HK-2 (cell line): ENCODE data around the gene TEX264.

Experiments
- DNase-seq: peaks from one replicate; pipeline ENCODE4 v3.0.0-alpha.2; 2018; ENCODE audit not compliant: unreplicated experiment

Gene TEX264

DNA sequence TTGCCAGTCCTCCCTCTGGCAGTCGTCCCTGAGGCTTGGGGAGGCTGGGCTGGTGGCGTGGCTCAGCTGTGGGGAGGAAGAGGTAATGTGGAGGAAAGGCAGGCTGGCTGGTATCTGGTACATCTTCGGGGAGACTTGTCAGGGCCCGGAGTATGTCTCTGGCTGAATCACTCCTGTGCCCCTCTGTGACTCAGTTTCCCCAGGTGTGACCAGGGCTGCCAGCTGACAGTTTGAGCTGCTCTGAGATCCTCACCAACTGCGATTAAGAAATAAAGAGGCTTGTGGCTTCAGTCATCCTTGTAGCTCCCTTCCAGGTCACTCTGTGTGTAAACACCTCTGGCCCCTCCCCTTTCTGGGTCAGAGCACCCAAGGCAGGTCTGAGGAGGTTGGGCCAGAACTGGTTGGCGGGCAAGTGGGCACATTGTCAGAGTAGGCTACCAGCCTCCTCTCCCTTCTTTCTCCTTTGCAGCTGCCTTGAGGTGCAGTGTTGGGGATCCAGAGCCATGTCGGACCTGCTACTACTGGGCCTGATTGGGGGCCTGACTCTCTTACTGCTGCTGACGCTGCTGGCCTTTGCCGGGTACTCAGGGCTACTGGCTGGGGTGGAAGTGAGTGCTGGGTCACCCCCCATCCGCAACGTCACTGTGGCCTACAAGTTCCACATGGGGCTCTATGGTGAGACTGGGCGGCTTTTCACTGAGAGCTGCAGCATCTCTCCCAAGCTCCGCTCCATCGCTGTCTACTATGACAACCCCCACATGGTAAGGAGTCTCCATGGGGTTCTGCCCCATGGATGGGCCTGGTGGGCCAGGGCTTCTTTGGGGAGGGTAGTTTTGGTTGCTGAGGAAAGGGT, 3.0 kb downstream of the TEX264 start:
- no peak for DNase-seq

DNA sequence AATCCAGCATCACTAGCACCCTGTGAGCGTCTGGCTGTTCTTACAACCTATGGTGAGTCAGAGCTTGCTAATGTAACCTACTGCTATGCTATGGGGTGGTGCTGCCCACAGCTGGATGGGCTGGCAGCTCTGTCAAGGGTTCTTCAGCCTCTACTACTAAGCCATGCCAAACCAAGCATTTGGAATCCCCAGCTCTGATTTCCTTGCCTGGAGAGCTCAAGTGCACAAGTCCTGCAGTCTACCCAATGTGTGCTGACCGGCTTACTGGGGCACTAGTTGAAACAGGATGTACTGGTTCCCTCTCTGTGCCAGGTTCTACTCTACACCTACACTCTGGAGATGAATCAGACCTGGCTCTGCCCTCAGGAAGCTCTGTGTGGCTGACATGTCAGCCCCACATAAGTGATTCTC, 4.2 kb downstream of the TEX264 start:
- no peak for DNase-seq

DNA sequence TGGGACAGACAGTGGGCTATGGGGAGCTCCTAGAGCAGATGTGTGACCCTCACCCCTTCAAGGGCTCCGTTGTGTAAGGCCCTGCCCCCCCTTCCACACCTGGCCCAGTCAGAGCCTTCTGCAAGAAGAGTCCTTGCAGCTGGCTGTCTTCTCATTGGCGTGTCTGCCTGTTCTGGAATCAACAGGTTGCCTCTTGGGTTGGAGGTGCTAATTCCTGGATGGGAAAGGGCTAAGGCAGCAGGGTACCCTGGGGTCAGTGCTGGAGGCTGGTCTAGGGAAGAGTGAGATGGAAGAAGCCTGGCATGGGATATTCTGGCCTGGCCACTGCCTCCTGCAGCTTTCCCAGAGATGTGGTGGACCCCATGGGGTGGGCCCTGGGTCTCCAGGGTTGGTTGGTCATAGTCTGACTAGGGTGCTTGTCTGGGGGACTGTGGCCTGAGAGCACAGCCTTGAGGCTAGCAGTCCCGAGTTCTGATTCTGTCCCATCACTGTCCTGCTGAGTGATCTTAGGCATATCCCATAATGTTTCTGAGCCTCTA, 5.1 kb downstream of the TEX264 start:
- no peak for DNase-seq

DNA sequence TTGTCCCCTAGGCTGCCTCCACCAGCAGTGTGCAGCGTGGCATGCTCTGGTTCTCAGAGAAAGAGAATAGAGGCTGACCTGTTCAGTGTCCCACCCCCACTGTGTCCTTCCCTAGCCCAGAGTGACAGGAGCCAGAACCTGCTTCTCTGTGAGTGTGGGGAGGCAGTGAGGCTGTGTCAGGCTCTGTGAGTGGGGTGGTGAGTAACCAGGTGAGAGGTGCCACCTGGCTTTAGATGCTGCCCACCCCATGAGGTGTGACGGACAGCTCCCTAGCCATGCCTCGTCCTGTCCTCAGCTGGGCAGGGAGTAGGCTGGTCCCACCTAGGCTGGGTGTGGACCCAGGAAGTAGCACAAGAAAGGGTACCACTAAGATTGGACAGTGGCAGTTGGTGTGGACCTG, 6.3 kb downstream of the TEX264 start:
- DNase-seq: no peak

DNA sequence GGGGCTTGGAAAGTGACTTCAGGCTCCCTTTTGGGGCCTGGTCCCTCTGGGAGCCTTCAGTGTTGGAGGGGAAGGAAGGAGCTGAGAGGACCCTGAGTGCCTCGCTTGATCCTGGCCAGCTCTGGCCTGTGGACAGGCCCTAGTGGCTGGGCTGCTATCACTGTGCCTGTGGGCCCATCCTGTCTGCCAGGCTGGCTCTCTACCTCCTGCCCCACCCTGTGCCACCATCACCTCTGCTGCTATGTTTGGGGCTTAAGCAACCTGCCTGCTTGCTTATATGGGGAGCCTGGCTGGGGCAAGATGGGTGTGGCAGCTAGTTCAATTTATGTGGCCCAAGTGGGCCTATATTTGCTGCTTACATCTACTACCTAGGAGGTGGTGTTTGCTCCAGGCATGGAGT, 7.1 kb downstream of the TEX264 start:
- DNase-seq: no peak

DNA sequence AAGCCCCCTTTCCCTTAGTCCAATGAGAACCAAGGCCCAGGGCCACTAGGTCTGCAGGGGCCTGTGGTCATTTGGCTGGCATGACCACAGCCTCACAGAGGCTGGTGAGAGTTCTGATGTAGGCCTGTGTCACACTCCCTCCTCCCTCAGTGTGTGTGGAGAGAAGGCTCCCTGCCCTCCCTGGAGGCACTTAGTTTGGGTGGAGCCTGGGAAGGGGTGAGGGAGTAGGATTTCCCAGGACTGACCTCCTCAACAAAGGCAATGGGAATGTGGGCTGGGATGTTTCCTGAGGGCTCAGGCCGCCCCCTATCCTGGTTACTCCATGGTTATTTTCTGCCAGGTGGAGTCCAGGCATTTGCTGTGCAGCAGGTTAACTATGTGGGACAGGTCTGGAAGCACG, 7.6 kb downstream of the TEX264 start:
- DNase-seq: no peak

DNA sequence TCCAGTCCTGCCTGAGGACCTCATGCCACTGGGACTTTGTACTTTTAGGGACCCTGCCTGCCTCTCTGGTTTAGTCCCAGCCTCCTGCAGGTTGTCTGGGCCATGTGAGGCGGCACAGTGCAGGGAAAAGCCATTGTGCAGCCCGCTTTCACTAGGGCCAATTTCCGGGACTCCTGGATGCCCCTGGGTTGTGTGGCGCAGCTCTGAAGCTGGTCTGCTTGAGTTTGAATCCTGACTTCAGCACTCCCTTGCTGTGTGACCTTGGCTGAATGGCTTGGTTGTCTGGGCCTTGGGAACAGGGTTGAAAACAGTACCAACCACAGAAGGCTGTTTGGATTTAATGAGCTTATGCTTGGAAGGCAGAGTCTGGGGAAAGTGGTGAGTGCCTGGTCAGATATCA, 8.3 kb downstream of the TEX264 start:
- no peak for DNase-seq

DNA sequence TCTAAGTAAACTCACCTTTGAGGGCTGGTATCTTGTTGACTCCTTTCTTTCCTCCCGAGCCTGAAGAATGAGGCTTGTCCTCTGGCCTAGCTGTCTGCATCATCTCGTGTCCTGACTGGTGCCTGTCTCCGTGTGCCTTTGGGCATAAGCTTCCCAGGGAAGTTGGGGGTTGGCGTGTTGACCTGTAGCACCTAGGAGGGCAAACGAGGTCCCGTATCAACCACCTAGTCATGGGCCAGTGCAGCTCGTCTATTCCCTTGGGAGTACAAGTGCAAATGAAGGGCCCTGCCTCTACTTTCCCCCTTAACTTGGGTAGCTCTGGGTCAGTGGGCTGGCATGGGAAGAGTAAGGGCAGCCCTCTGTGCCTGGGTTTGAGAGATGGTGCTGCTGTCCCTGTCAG, 8.7 kb downstream of the TEX264 start:
- no peak for DNase-seq

DNA sequence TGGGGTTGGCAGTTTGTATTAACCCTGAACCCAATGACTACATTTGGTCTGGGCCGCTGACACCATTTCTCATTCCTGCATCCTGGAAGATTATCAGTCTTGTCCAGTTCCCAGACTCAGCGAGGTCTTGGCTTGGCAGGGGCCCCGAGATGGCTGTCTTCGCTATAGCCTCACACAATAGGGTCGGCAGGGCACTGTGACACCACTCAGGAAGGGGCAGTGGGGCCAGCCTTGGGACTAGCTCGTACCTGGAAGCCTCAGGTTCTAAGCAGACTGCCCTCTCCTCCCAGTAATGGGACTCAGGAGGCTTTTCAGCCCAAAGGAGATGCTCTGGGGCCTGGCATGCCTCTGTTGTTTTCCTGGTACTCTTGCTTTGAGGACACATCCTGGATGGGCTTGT, 9.1 kb downstream of the TEX264 start:
- DNase-seq: no peak

DNA sequence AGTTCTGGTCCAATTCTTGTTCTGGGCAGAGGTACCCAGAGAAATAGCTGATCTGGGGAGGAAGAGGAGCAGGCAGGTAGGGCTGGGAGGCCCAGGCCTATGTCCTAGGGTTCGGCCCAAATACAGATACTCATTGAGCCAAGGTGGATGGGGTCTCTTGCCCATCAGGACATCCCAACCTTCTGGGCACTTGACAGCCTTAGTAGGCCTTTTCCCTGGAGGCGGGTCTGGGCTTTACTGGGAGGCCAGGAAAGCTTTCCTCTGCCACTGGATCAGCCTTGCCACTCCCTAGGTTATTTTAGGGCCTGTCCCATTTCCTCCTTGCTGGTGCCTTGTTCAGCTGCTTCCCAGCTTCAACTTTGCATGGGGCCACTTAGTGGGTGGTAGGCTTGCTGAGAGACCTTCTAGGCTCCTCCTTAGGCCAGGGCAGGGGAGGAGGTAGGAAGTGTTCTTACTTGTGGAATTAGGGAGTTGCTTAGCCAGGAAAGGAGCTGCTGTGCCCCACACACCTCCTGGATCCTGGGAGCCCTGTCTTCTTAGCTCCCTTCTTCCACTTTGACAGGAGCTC, 9.7 kb downstream of the TEX264 start:
- no peak for DNase-seq

DNA sequence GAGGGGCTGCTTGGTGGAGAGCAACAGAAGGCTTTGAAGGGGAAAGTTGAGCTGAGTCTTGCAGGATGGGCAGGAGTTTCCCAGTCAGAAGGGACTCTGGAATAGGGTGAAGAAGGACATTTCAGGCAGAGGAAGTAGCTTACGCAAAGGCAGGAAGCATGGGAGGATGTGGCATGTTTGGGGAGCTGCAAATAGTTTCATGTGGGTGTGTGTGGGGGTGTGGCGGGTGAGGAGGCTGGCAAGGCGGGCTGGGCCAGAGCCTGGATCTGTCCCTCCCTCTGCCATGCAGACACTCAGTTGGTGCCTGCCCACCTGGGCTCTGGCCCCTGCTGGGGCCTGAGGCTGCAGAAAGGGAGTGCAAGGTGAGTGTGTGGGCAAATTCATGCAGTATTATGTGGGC, 10.4 kb downstream of the TEX264 start:
- DNase-seq: no peak

DNA sequence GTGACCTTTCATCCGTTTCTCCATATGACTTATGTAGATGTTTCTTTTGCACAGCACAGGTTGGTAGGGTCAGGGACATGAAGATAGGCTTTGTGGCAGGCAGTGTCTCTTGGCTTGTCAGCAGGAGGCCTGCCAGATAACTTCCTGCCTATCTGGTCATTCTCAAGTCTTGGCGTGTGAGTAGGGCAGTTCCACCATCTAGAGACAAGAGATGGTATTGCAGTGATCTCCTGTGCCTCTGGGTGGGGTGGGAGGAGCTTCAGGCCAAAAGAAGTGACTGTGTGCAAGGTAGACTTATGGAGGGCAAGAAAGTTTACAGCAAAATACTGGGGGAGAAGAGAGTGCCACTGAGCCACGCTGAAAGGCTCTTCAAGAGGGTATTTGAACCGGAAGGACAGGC, 11.0 kb downstream of the TEX264 start:
- DNase-seq: peak; percentile 57

DNA sequence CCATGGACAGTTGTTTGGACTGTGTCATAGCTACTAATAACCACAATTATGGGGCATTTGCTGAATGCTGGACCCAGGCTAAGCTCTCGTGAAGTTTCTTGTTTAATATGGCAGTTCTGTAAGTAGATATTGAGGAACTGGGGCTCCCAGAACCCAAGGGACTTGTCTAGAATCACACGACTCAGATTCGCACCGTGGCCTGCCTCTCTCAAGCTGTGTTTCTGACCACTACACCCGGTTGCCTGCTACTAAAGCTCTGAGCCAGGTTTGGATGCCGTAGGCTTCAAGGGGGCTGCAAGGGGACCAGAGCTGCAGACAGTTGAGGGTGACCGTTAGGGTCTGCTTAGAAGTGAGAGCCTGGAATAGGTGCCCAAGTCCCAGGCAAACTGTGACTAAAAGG, 11.5 kb downstream of the TEX264 start:
- no peak for DNase-seq

DNA sequence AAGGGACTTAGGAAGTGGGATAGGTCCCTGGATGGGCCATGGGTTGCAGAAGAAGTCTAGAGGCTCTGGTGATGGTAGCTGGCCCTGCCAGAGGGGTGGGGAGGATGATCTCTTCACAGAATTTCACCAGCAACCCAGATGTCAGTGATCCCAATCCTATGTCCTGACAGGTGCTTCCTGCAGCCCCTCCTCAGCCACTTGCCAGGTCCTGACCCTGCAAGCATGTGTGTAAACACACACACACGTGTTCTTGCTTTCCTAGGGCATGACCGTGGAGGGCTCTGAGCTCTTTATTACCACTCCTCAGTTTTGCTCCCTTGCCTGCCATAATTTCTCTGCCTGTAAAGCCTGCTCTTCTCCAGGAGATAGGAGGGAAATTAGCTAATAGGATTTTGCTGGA, 12.5 kb downstream of the TEX264 start:
- no peak for DNase-seq

DNA sequence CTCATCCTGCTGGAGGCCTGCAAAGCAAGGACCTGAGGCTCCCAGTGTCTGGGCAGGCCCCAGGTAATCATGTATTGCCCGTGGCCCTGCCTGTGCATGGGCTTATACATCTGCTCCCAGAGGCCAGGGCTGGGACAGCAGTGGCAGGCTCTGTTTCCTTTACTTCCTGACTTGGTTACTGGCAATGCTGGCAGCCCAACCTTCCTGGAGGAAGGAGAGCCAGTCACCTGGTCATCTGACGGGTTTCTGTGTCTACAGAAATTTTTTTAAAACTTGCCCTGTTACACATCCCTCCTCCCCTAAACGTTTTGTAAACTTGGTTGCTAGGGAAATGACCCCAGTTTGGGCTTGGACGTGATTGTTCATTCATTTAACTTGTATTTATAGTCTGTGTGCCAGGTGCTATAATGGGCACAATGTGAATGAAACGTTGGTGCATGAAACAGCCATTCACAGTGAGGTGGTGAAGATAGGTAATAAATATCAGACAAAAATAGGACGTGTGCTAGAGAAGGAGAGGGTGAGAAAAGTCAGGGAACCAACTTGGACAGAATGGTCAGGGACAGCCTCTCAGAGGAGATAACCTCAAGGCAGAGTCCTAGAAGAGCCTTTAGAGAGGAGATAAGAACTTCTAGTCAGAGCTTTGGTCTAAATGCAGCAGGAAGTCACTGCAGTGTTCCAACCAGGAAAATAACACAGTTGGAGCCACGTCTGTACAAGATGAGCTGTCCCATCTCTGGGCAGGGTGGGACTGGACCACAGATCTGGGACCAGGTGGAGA, 14.1 kb downstream of the TEX264 start:
- no peak for DNase-seq

DNA sequence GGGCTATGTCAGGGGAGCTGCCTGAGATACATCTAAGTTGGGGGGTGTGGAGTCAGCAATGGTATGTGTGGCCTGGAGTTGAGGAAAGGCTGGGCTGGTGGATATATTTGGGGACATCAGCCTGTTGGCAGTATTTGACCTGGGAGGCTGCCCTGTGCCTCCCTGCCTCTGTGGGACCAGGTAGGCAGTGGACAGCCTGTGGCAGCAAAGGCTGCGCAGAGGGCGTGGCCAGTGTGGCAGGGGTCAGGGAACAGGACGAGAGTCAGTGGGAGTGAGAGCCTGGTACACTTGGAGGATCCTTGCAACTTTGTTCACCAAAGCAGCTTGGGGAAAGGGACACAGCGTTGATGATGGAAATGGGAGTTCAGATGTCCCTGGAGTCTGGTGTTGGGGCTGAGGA, 15.0 kb downstream of the TEX264 start:
- DNase-seq: no peak

DNA sequence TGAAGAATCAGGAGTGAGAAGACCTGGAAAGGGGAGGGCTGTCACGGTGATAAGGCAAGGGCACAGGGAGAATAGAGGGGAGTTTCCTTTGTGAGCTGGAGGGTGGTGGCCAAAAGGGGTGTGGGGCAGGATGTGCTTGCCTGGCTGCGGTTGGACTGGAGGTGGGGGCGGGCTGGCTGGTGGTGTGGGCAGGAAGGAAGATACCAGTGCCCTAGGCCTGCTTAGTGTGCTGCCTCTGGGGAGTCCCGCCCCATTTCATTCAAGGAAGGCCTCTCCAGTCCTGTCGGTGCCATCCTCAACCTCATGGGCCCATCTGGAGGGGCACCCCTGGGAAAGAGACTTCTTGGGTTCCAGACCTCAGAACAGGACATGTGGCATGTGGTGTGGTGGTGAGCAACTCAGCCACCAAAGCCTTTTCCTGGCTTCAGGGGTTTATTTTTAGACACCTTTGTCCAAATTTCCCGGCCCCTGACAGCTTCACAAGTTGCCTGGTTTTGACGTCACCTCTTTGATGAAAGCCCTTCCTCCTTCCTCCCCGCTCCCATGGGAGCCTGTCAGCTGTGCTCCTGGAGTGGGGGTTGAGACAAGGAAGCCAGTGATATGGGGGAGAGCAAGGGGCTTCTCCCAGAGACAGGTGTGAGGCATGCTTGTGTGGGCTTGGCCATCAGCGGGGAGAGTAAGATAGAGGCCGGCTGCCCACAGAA, 15.6 kb downstream of the TEX264 start:
- DNase-seq: peak; percentile 61

DNA sequence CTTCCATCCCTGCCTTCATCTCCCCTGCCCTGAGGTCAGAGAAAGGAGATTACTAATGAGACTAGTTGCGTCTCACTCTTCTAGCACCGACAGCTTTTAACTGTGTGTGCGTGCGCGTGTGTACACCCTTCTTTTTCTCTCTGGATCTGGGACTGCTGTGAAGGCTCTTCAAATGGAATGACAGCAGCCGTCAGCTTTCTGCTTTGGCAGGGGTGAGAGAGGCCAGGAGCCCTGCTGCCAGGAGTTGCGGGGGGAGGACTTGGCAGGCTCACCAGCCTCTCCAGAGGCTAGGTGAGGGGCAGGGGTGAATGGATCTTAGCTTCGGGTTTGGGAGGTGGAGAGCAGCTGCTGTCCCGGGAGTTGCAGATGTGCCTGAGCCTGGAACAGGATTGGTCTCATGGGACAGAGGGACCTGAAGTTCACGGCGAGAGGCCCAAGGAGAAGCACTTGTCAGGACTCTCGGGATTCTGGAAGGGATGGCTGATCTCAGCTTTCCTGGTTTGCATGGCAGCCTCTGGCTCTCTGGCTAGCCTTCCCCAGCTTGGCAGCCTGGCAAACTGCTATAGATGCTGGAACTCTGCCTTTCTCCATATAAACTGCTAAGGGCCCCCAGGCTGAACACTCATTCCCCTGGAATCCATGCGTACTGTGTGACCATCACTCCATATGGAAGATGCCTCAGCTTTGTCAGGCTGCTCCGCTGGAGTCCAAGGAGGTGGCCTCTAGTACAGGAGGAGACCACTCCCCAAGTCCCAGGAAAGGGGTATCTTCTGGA, 16.6 kb downstream of the TEX264 start:
- DNase-seq: no peak

DNA sequence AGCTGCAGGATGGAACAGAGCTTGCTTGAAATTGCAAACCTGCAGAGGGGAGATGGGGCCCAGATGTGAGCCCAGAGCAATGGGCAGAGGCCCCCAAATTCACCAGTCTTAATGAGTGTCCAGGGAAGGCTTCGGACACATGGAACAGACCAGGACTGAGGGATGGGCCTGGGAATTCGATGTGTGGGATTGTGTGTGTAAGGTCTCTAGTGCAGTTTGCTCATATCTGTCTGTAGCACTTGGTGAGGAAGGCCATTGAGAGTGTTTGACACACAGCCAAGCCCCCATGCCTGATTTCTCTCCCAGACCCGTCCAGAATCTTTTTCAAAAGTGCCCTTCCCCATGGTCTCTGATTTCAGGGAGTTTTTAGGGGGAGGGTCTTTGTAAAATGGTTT, 17.2 kb downstream of the TEX264 start:
- DNase-seq: no peak

DNA sequence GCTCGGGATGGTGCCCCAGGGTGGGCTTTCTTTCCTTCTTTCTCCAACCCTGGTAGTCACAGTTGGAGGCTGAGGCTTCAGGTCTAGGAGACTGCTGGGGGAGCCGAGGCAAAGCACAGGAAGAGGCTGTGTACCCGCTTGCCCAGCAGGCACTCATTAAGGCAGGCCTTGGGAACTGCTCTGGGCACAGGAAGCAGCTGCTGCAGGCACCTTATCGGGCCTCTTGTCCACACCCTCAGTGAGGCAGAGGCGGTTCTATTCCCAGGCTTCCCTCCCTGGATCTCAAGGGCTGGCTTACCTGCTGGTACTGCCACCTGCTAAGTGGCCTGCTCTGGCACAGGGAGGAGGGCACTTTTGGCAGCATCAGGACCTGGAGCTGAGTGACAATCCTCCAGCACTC, 20.0 kb downstream of the TEX264 start:
- DNase-seq: no peak

DNA sequence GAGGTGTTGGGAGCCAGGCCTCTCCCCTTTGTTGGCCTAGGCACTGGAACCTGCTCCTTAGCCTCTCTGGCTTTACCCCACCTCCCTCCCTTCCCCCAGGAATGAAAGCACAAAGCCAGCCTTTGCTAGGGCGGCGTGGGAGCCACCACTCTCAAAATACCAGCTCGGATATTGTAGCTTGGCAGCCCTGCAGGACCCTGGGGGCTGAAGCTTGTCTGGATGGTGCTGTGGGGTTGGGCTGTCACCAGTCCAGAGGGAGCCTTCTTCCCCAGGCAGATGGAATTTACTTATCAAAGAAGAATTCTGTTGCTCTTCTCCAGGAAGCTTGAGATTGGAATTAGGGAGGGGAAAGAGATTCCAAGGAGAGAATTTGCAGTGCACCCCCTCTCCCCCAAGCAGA, 20.9 kb downstream of the TEX264 start:
- DNase-seq: no peak
